ENCODE results near the gene MT2A. TPM values are rescaled to one million over a fixed set of nuclear protein-coding genes. Genes with fewer than 3 reads are reported as not detected.

MT2A gene
- total RNA-seq, 4 donors from 2014 or later = 27.2 to 216 (median 119) TPM

GRCh38 chr16:56633535-56633934 lies 25.2 kb downstream of the MT2A start:
- H3K4me1 ChIP-seq = peaks cover 0 to 42% (median 12%) of the 10 kb centered on the region in 3 donors
- ATAC-seq = no peak
- peak overlapping the region in 2 of 4 donors; percentile 4 to 81 for H3K27ac ChIP-seq

GRCh38 chr16:56634715-56635440 lies 26.5 kb downstream of the MT2A start:
- TF ChIP-seq POLR2A (IDR thresholded peaks at IDR 0.05) = peak in 1 of 2 donors; percentile 9
- no peak for TF ChIP-seq CTCF (IDR thresholded peaks at IDR 0.05)
- TF ChIP-seq POLR2AphosphoS5 (IDR thresholded peaks at IDR 0.05) = no peak
- Histone ChIP-seq H3K36me3 (no peaks in the 10 kb centered on the region), H3K27me3 (peaks cover 73% of the 10 kb centered on the region), H3K9me3 (no peaks in the 10 kb centered on the region), H3K4me3 (peak overlapping the region in 1 of 2 donors; percentile 53), H3K27ac (no peak overlapping the region), H3K4me1 (peaks cover 0 to 51% (median 16%) of the 10 kb centered on the region in 3 donors)
- 32 to 56% methylated on average over 1 to 10 of the region's 47 CpGs for WGBS, 2 donors (ENCODE audit: low coverage in 1 of 2)
- no peak for ATAC-seq

More at GRCh38 chr16:56633535-56633934, 25.2 kb downstream of the MT2A start:
- Histone ChIP-seq H3K36me3 (no peaks in the 10 kb centered on the region), H3K4me3 (peak overlapping the region in 1 of 2 donors; percentile 53), H3K9me3 (no peaks in the 10 kb centered on the region), H3K27me3 (peaks cover 60% of the 10 kb centered on the region)
- WGBS, 2 donors (ENCODE audit: low coverage in 1 of 2) = 58 to 67% methylated on average over 1 to 4 of the region's 7 CpGs
- TF ChIP-seq CTCF (IDR thresholded peaks at IDR 0.05) (no peak), EP300 (IDR thresholded peaks at IDR 0.05) (no peak), POLR2A (IDR thresholded peaks at IDR 0.05) (no peak), POLR2AphosphoS5 (IDR thresholded peaks at IDR 0.05) (no peak)

GRCh38 chr16:56635441-56635967 lies 27.1 kb downstream of the MT2A start:
- Histone ChIP-seq H3K27me3 (peaks cover 80% of the 10 kb centered on the region), H3K9me3 (no peaks in the 10 kb centered on the region), H3K4me1 (peaks cover 0 to 51% (median 16%) of the 10 kb centered on the region in 3 donors), H3K27ac (no peak overlapping the region), H3K4me3 (peak overlapping the region in 1 of 2 donors; percentile 53), H3K36me3 (no peaks in the 10 kb centered on the region)
- no peak for TF ChIP-seq POLR2AphosphoS5 (IDR thresholded peaks at IDR 0.05)
- TF ChIP-seq POLR2A (IDR thresholded peaks at IDR 0.05) = no peak
- TF ChIP-seq EP300 (IDR thresholded peaks at IDR 0.05) = no peak
- no peak for TF ChIP-seq CTCF (IDR thresholded peaks at IDR 0.05)
- WGBS, 2 donors (ENCODE audit: low coverage in 1 of 2) = no CpG with 5 or more reads among the region's 40 CpGs
- no peak for ATAC-seq

GRCh38 chr16:56636616-56637413 lies 28.4 kb downstream of the MT2A start:
- 67 to 72% methylated on average over 4 to 6 of the region's 9 CpGs for WGBS, 2 donors (ENCODE audit: low coverage in 1 of 2)
- Histone ChIP-seq H3K27me3 (peaks cover 92% of the 10 kb centered on the region), H3K4me3 (no peak overlapping the region), H3K4me1 (peaks cover 0 to 47% (median 16%) of the 10 kb centered on the region in 3 donors), H3K9me3 (no peaks in the 10 kb centered on the region), H3K36me3 (no peaks in the 10 kb centered on the region), H3K27ac (no peak overlapping the region)
- no peak for ATAC-seq
- TF ChIP-seq POLR2AphosphoS5 (IDR thresholded peaks at IDR 0.05) = no peak
- no peak for TF ChIP-seq CTCF (IDR thresholded peaks at IDR 0.05)
- no peak for TF ChIP-seq EP300 (IDR thresholded peaks at IDR 0.05)
- TF ChIP-seq POLR2A (IDR thresholded peaks at IDR 0.05) = no peak
